Erythroblast (primary cell): ENCODE measurements around the gene RAPH1.

Experiments
- GATA1 ChIP-seq: IDR thresholded peaks from 2 replicates; pipeline ENCODE4 v1.6.1; 2011; ENCODE audit warnings: low read depth, mild to moderate bottlenecking, control low read depth, low read length, moderate library complexity
- POLR2A ChIP-seq: IDR thresholded peaks from 2 replicates; pipeline ENCODE4 v1.6.1; 2011; ENCODE audit warnings: mild to moderate bottlenecking, low read length

GRCh38 chr2:203446780-203447179 lies 88.3 kb downstream of the RAPH1 start:
- no peak for TF ChIP-seq POLR2A
- TF ChIP-seq GATA1 = no peak
